ENCODE data around the gene SLC35D2.

The SLC35D2 gene

GRCh38 chr9:96398582-96399324, 15.2 kb upstream of the SLC35D2 start:
- TF ChIP-seq CTCF (IDR thresholded peaks at IDR 0.05; ENCODE audit: insufficient read depth, missing control alignments), result no peak
- FAIRE-seq (no peak), DNase-seq (ENCODE audit: insufficient read length, low spot score) (no peak)

GRCh38 chr9:96395964-96396363, 12.5 kb upstream of the SLC35D2 start:
- DNase-seq (ENCODE audit: insufficient read length, low spot score) (no peak), FAIRE-seq (no peak)
- TF ChIP-seq CTCF (IDR thresholded peaks at IDR 0.05; ENCODE audit: insufficient read depth, missing control alignments), result no peak

- FAIRE-seq (no peak), DNase-seq (ENCODE audit: insufficient read length, low spot score) (no peak)
- TF ChIP-seq CTCF (IDR thresholded peaks at IDR 0.05; ENCODE audit: insufficient read depth, missing control alignments), result no peak
Measured at GRCh38 chr9:96394832-96395496, 11.5 kb upstream of the SLC35D2 start.

- no peak for TF ChIP-seq CTCF (IDR thresholded peaks at IDR 0.05; ENCODE audit: insufficient read depth, missing control alignments)
- DNase-seq (ENCODE audit: insufficient read length, low spot score) (no peak), FAIRE-seq (no peak)
Measured at GRCh38 chr9:96392263-96392662, 8.8 kb upstream of the SLC35D2 start.

- FAIRE-seq, result no peak
- no peak for DNase-seq (ENCODE audit: insufficient read length, low spot score)
- TF ChIP-seq CTCF (IDR thresholded peaks at IDR 0.05; ENCODE audit: insufficient read depth, missing control alignments), result no peak
Measured at GRCh38 chr9:96391021-96391765, 7.7 kb upstream of the SLC35D2 start.

GRCh38 chr9:96388144-96388543, 4.6 kb upstream of the SLC35D2 start:
- DNase-seq (ENCODE audit: insufficient read length, low spot score), result no peak
- TF ChIP-seq CTCF (IDR thresholded peaks at IDR 0.05; ENCODE audit: insufficient read depth, missing control alignments), result no peak
- FAIRE-seq, result no peak
